Gastrocnemius medialis (tissue), 4 donors: ENCODE results near the gene C12orf56. TPM values are rescaled to one million over a fixed set of nuclear protein-coding genes. Genes with fewer than 3 reads are reported as not detected.

Experiments
- ATAC-seq, 2 donors: fragments of 150-250 bp; one replicate each; pipeline ENCODE4 v1.9.1; 2016
- DNase-seq, 2 donors: peaks; one replicate each; pipeline ENCODE4 v3.0.0-alpha.2; 2019
- H3K27ac ChIP-seq, 4 donors: fragments of 200-600 bp; sonication (generic); 1 replicate in 1 of 4; 2 replicates in 3 of 4; pipeline ENCODE4 v1.5.1; 2016 to 2018; ENCODE audit warnings: mild to moderate bottlenecking in 2 of 4, moderate library complexity in 1 of 4
- H3K27me3 ChIP-seq, 3 donors: fragments of 200-600 bp; sonication (generic) in 2 of 3; 1 replicate in 1 of 3; 2 replicates in 2 of 3; pipeline versions ENCODE4 v1.5.1 to v1.6.0; 2016 to 2019; ENCODE audit warnings: mild to moderate bottlenecking in 1 of 3, moderate library complexity in 1 of 3
- H3K36me3 ChIP-seq, 2 donors: fragments of 200-600 bp; sonication (generic) in 1 of 2; one replicate each; pipeline ENCODE4 v1.5.1; 2017 to 2018
- H3K4me1 ChIP-seq, 2 donors: fragments of 200-600 bp; sonication (generic) in 1 of 2; one replicate each; pipeline ENCODE4 v1.5.1; 2016 to 2017; ENCODE audit warnings: mild to moderate bottlenecking in 2 of 2
- H3K4me3 ChIP-seq, 4 donors: fragments of 200-600 bp; sonication (generic) in 3 of 4; 1 replicate in 1 of 4; 2 replicates in 3 of 4; pipeline ENCODE4 v1.5.1; 2016 to 2019; ENCODE audit warnings: mild to moderate bottlenecking in 2 of 4
- H3K9me3 ChIP-seq, 3 donors: fragments of 200-600 bp; sonication (generic) in 2 of 3; 1 replicate in 1 of 3; 2 replicates in 2 of 3; pipeline ENCODE4 v1.5.1; 2016 to 2019
- POLR2A ChIP-seq, 2 donors: fragments of 450-650 bp; IDR thresholded peaks; one replicate each; pipeline ENCODE4 v1.6.1; 2017; ENCODE audit warnings: antibody characterized with exemption in 2 of 2, mild to moderate bottlenecking in 2 of 2, moderate library complexity in 2 of 2
- in situ Hi-C, 4 donors: fragments of 200-750 bp; cut with MboI; loops; one replicate each; pipeline versions ENCODE4 v1.15.0 to v1.8.0; 2017; ENCODE audit warnings: low sequenced_read_pairs in 4 of 4
- intact Hi-C: fragments of 100-400 bp; cut with DNase I; formaldehyde crosslinking; loops from one replicate; pipeline ENCODE4 v1.15.1; 2023; ENCODE audit warnings: low total_unique reads
- total RNA-seq, 4 donors: library from RNA; depleted of rRNA; stranded (reverse); fragments of >200 nt; gene quantifications; one replicate each; pipeline versions ENCODE4 v1.1.0 to v1.2.3, GENCODE V29; 2016
- TF ChIP-seq, protein P1 (sequence below), 5 experiments: fragments of 450-650 bp in 3 of 5; fragments of 200-600 bp in 2 of 5; sonication (generic) in 2 of 5; IDR thresholded peaks in 4 of 5; conservative IDR thresholded peaks in 1 of 5; 1 replicate in 4 of 5; 2 replicates in 1 of 5; pipeline ENCODE4 v1.5.1; 2016 to 2019; ENCODE audit warnings: antibody characterized with exemption in 5 of 5, mild to moderate bottlenecking in 3 of 5, moderate library complexity in 3 of 5

Gene C12orf56
- total RNA-seq, 4 donors from 2014 or later = not detected

GRCh38 chr12:64243809-64244208 lies 146.7 kb downstream of the C12orf56 start:
- intact Hi-C loops = no loop called here
- Histone ChIP-seq H3K9me3 (no peaks in the 10 kb centered on the region), H3K4me3 (no peak overlapping the region), H3K4me1 (no peaks in the 10 kb centered on the region), H3K27ac (no peak overlapping the region), H3K36me3 (no peaks in the 10 kb centered on the region), H3K27me3 (no peaks in the 10 kb centered on the region)
- TF ChIP-seq, protein P1, sequence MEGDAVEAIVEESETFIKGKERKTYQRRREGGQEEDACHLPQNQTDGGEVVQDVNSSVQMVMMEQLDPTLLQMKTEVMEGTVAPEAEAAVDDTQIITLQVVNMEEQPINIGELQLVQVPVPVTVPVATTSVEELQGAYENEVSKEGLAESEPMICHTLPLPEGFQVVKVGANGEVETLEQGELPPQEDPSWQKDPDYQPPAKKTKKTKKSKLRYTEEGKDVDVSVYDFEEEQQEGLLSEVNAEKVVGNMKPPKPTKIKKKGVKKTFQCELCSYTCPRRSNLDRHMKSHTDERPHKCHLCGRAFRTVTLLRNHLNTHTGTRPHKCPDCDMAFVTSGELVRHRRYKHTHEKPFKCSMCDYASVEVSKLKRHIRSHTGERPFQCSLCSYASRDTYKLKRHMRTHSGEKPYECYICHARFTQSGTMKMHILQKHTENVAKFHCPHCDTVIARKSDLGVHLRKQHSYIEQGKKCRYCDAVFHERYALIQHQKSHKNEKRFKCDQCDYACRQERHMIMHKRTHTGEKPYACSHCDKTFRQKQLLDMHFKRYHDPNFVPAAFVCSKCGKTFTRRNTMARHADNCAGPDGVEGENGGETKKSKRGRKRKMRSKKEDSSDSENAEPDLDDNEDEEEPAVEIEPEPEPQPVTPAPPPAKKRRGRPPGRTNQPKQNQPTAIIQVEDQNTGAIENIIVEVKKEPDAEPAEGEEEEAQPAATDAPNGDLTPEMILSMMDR (IDR thresholded peaks at IDR 0.05 in 4 of 5, conservative IDR thresholded peaks at IDR 0.05 in 1 of 5) = no peak
- TF ChIP-seq POLR2A (IDR thresholded peaks at IDR 0.05) = no peak
- no peak for ATAC-seq
- no peak for DNase-seq
- in situ Hi-C loops = no loop called here

DNA sequence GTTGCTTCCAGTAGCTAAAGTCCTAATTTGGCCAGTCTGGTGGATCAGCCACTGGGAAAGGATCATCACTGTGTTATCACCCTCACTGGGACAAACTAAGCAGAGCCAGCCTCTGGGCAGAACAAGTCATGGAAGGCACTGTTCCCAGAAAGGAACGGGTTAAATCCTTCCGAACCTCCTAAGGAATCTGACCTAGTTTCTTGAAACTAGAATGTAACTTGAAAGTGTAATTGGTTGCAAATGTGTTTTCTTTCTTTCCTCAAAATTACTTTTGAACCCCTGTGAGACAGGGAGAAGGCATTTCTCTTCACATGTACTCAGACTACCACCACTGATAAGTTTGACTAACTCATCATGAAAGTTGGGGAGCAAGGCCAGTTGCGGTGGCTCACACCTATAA lies 149.8 kb downstream of the C12orf56 start:
- ATAC-seq = no peak
- no peak for DNase-seq
- no peak for TF ChIP-seq POLR2A (IDR thresholded peaks at IDR 0.05)
- TF ChIP-seq, protein P1 (IDR thresholded peaks at IDR 0.05 in 4 of 5, conservative IDR thresholded peaks at IDR 0.05 in 1 of 5) = no peak
- H3K4me3 ChIP-seq = no peak overlapping the region
- in situ Hi-C loops = no loop called here
- intact Hi-C loops = no loop called here
- H3K27ac ChIP-seq = no peak overlapping the region
- no peaks in the 10 kb centered on the region for H3K36me3 ChIP-seq
- no peaks in the 10 kb centered on the region for H3K9me3 ChIP-seq
- H3K27me3 ChIP-seq = no peaks in the 10 kb centered on the region
- no peaks in the 10 kb centered on the region for H3K4me1 ChIP-seq

DNA sequence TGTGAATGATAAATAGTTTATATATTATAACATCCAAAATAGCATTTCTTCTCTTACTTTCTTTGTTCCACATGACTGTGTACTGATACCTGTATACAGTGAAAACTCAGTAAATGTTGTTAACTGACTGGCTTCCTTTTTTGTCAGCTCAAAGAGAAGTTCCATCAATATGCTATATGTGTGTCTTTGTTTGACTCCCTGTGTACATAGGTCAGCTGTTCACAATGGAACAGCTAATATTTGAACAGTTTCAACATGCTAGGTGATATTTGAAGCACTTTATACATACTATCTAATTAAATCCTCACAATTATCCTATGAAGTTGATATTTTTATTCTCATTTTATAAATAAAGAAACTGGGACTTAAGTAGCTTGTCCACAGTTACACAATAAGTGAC lies 153.2 kb downstream of the C12orf56 start:
- Histone ChIP-seq H3K36me3 (no peaks in the 10 kb centered on the region), H3K4me1 (no peaks in the 10 kb centered on the region), H3K4me3 (no peak overlapping the region), H3K27me3 (no peaks in the 10 kb centered on the region), H3K9me3 (no peaks in the 10 kb centered on the region), H3K27ac (no peak overlapping the region)
- in situ Hi-C loops (no loop called here), intact Hi-C loops (no loop called here)
- ATAC-seq = no peak
- TF ChIP-seq POLR2A (IDR thresholded peaks at IDR 0.05) = no peak
- no peak for DNase-seq

DNA sequence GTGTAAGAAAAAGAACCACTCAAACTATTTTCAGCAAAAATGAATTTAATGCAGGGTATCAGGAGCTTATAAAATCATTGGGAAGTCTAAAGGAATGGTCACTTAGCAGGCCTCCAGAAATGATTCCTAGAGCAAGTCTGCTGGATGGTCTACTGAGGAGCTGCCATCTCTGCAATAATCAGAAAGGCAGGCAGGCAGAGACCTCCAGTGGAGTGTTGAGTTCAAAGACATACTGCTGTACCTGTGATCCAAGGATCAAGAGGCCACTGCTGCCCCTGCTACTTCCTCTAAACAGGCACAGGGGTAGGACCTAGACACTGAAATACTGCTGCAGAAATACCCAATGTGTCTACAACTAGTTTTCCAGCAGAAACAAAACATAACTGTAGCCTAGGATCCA lies 154.0 kb downstream of the C12orf56 start:
- in situ Hi-C loops = no loop called here
- ATAC-seq (no peak), DNase-seq (no peak)
- intact Hi-C loops = no loop called here
- TF ChIP-seq, protein P1 (IDR thresholded peaks at IDR 0.05 in 4 of 5, conservative IDR thresholded peaks at IDR 0.05 in 1 of 5) = no peak
- no peak for TF ChIP-seq POLR2A (IDR thresholded peaks at IDR 0.05)
- Histone ChIP-seq H3K27ac (no peak overlapping the region), H3K36me3 (no peaks in the 10 kb centered on the region), H3K9me3 (no peaks in the 10 kb centered on the region), H3K27me3 (no peaks in the 10 kb centered on the region), H3K4me1 (no peaks in the 10 kb centered on the region), H3K4me3 (no peak overlapping the region)

- no peak for TF ChIP-seq POLR2A (IDR thresholded peaks at IDR 0.05)
- TF ChIP-seq, protein P1 (IDR thresholded peaks at IDR 0.05 in 4 of 5, conservative IDR thresholded peaks at IDR 0.05 in 1 of 5) = no peak
- Histone ChIP-seq H3K4me1 (no peaks in the 10 kb centered on the region), H3K36me3 (no peaks in the 10 kb centered on the region), H3K27ac (no peak overlapping the region), H3K9me3 (no peaks in the 10 kb centered on the region), H3K4me3 (no peak overlapping the region), H3K27me3 (no peaks in the 10 kb centered on the region)
- intact Hi-C loops (no loop called here), in situ Hi-C loops (no loop called here)
- ATAC-seq = no peak
- DNase-seq = no peak
Measured at GRCh38 chr12:64232196-64232595, 158.4 kb downstream of the C12orf56 start.
